Osteocyte (in vitro differentiated cells): ENCODE results near the gene PAQR3. TPM values are rescaled to one million over a fixed set of nuclear protein-coding genes. Genes with fewer than 3 reads are reported as not detected.

ENCODE experiments used
- DNase-seq: peaks from one replicate; pipeline ENCODE4 v3.0.0; 2021; ENCODE audit warnings: mixed read lengths; ENCODE audit not compliant: unreplicated experiment; ENCODE audit errors: extremely low spot score
- H3K27ac Mint-ChIP-seq: one replicate; pipeline ENCODE4 v1.8.0; 2021; ENCODE audit warnings: mild to moderate bottlenecking, mixed read lengths; ENCODE audit not compliant: unreplicated experiment
- H3K27me3 Mint-ChIP-seq: one replicate; pipeline ENCODE4 v1.8.0; 2021; ENCODE audit warnings: mixed read lengths; ENCODE audit not compliant: unreplicated experiment
- H3K36me3 Mint-ChIP-seq: one replicate; pipeline ENCODE4 v1.8.0; 2021; ENCODE audit warnings: mixed read lengths; ENCODE audit not compliant: unreplicated experiment
- H3K4me1 Mint-ChIP-seq: one replicate; pipeline ENCODE4 v1.8.0; 2021; ENCODE audit warnings: mixed read lengths; ENCODE audit not compliant: unreplicated experiment
- H3K4me3 Mint-ChIP-seq: one replicate; pipeline ENCODE4 v1.8.0; 2021; ENCODE audit warnings: mild to moderate bottlenecking, moderate library complexity, mixed read lengths; ENCODE audit not compliant: unreplicated experiment
- H3K9me3 Mint-ChIP-seq: one replicate; pipeline ENCODE4 v1.8.0; 2021; ENCODE audit warnings: mixed read lengths; ENCODE audit not compliant: unreplicated experiment
- total RNA-seq: library from RNA; stranded (reverse); gene quantifications from 2 replicates; pipeline ENCODE4 v1.2.1, GENCODE V29; 2021
- TF ChIP-seq, protein P1 (sequence below): fragments of 200-600 bp; sonication (generic); IDR thresholded peaks from 2 replicates; pipeline ENCODE4 v1.5.0; 2021; ENCODE audit warnings: antibody characterized with exemption, mild to moderate bottlenecking, moderate library complexity

Gene PAQR3
- total RNA-seq, 1 donor from 2014 or later: 12.4 TPM

DNA sequence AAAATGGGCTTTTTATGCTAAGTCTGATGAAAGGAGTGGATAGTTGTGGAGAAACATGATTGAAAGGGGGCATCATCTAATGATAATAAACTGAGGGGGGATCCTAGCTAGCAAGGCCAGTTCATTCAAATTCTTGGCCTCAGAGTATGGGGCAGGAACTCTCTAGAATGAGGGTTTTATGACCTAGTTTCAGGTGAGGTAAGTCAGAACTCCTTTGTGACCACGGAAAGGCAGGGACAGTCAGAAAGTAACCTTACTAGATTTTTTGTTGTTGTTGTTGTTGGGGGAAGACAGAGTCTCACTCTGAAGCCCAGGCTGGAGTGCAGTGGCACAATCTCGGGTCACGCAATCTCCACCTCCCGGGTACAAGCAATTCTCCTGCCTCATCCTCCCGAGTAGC, 1.5 kb upstream of the PAQR3 start:
- H3K4me3 Mint-ChIP-seq: no peak overlapping the region
- no peak overlapping the region for H3K27ac Mint-ChIP-seq
- TF ChIP-seq, protein P1, sequence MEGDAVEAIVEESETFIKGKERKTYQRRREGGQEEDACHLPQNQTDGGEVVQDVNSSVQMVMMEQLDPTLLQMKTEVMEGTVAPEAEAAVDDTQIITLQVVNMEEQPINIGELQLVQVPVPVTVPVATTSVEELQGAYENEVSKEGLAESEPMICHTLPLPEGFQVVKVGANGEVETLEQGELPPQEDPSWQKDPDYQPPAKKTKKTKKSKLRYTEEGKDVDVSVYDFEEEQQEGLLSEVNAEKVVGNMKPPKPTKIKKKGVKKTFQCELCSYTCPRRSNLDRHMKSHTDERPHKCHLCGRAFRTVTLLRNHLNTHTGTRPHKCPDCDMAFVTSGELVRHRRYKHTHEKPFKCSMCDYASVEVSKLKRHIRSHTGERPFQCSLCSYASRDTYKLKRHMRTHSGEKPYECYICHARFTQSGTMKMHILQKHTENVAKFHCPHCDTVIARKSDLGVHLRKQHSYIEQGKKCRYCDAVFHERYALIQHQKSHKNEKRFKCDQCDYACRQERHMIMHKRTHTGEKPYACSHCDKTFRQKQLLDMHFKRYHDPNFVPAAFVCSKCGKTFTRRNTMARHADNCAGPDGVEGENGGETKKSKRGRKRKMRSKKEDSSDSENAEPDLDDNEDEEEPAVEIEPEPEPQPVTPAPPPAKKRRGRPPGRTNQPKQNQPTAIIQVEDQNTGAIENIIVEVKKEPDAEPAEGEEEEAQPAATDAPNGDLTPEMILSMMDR: no peak
- H3K9me3 Mint-ChIP-seq: peaks cover under 1% of the 10 kb centered on the region
- H3K36me3 Mint-ChIP-seq: no peaks in the 10 kb centered on the region
- no peak for DNase-seq
- peaks cover 43% of the 10 kb centered on the region for H3K27me3 Mint-ChIP-seq
- H3K4me1 Mint-ChIP-seq: peaks cover 11% of the 10 kb centered on the region

DNA sequence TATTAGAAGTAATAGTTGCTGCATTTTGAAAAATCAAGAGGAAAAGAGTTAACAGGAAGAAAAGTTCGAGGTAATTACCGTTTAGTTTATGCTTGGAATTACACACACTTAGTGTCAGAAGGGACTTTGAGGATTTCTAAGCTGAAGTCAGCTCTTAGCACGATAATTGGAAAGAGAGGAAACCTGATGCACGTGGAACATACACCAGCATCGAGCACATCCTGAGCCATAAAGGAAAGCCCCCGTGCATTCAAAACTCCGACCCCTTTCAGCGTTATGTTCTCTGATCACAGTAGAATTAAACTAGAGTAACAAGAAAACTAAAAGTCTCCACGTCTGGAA, 400 bp upstream of the PAQR3 start:
- TF ChIP-seq, protein P1: no peak
- Mint-ChIP-seq H3K9me3 (no peaks in the 10 kb centered on the region), H3K27me3 (peaks cover 32% of the 10 kb centered on the region), H3K4me3 (peak overlapping the region; percentile 81), H3K36me3 (no peaks in the 10 kb centered on the region), H3K4me1 (peaks cover 11% of the 10 kb centered on the region), H3K27ac (peak overlapping the region; percentile 61)
- DNase-seq: no peak

DNA sequence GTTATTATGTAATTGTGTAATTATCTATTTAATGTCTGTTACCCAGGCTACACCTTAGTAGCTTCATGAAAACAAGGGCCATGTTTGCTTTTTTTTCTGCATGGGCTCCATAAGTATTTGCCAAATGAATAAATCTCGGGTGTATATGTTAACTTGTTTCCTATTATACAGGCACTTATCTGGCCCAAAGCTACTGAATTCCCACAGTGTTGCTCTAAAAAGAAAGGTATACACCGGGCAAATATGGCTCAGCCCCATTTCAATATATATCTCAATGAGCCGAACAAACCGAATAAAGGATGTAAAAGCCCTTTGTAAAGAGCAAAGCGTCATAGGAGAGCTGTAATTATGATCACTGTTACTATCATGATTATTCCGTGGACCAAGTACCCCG, 767 bp downstream of the PAQR3 start:
- TF ChIP-seq, protein P1: no peak
- no peak for DNase-seq
- Mint-ChIP-seq H3K36me3 (peaks cover 2% of the 10 kb centered on the region), H3K9me3 (no peaks in the 10 kb centered on the region), H3K27ac (peak overlapping the region; percentile 88), H3K27me3 (peaks cover 21% of the 10 kb centered on the region), H3K4me3 (peak overlapping the region; percentile 91), H3K4me1 (peaks cover 11% of the 10 kb centered on the region)

DNA sequence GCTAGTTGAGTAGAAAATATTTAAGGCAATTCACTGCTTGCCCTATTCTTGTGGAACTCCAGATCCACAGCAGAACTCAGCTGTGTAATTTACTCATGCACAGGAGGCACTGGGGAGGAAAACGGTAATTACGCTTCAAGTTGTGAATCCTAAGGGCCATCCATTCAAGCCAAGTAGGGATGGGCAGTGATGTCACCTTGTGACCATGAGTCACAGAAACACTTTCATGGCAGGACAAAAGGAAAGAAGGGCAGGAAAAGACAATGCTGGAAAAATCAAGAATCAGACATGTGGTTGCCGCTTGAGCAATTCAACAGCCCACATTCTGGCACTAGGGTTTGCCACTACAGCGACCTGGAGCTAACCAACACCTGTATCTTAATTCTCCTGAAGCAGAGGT, 1.4 kb downstream of the PAQR3 start:
- Mint-ChIP-seq H3K9me3 (no peaks in the 10 kb centered on the region), H3K4me3 (peak overlapping the region; percentile 27), H3K27me3 (peaks cover 15% of the 10 kb centered on the region), H3K36me3 (peaks cover 2% of the 10 kb centered on the region), H3K27ac (no peak overlapping the region), H3K4me1 (peaks cover 11% of the 10 kb centered on the region)
- no peak for DNase-seq
- TF ChIP-seq, protein P1: no peak

DNA sequence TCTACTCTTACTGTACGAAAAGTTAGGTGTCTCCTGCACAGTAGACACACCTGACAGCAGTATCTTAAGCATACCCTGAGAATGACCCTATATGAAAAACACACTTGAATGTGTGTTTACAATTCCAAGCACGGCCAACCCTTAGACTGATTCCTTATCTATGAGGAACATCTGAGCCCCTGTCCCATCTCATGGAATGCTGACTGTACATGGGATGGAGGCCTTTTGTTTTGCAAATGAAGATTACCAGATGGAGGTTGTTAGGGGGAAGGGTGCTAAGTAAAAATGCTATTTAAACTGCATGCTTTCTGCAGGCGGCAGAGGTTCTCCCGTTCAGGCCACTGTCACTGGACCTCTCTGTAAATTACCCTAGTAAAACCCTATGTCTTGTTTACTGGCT, 2.2 kb downstream of the PAQR3 start:
- no peak overlapping the region for H3K27ac Mint-ChIP-seq
- peaks cover 2% of the 10 kb centered on the region for H3K36me3 Mint-ChIP-seq
- DNase-seq: no peak
- H3K9me3 Mint-ChIP-seq: no peaks in the 10 kb centered on the region
- H3K4me1 Mint-ChIP-seq: peaks cover 11% of the 10 kb centered on the region
- H3K27me3 Mint-ChIP-seq: peaks cover 7% of the 10 kb centered on the region
- H3K4me3 Mint-ChIP-seq: no peak overlapping the region
- TF ChIP-seq, protein P1: no peak
